ENCODE measurements around the gene NUPR2. TPM values are rescaled to one million over a fixed set of nuclear protein-coding genes. Genes with fewer than 3 reads are reported as not detected.
"Not testable (repeated sequence)": the region's sequence is repeated elsewhere in the genome, so short reads cannot be mapped to it uniquely, and the experiment has no call there.

The NUPR2 gene
- total RNA-seq, 1 experiment from 2014 or later = not detected

GRCh38 chr7:56121440-56121839 is 5.2 kb upstream of the NUPR2 start:
- no peak for TF ChIP-seq OVOL2 (CRISPR knock-in tag; IDR thresholded peaks at IDR 0.05; ENCODE audit: borderline replicate concordance)
- no peak for TF ChIP-seq ATF1 (CRISPR knock-in tag; IDR thresholded peaks at IDR 0.05)
- no peak for TF ChIP-seq PRRX2 (CRISPR knock-in tag; IDR thresholded peaks at IDR 0.05)
- TF ChIP-seq HMGA2 (CRISPR knock-in tag; IDR thresholded peaks at IDR 0.05) = no peak
- no peak for TF ChIP-seq CREM (CRISPR knock-in tag; IDR thresholded peaks at IDR 0.05)
- no peak for TF ChIP-seq ZNF232 (CRISPR knock-in tag; IDR thresholded peaks at IDR 0.05)
- TF ChIP-seq JAZF1 (CRISPR knock-in tag; IDR thresholded peaks at IDR 0.05) = no peak
- no peak for TF ChIP-seq RELA (CRISPR knock-in tag; IDR thresholded peaks at IDR 0.05; ENCODE audit: borderline replicate concordance)
- TF ChIP-seq ZNF281 (CRISPR knock-in tag; IDR thresholded peaks at IDR 0.05) = no peak
- TF ChIP-seq MAX (CRISPR knock-in tag; IDR thresholded peaks at IDR 0.05) = no peak
- no peak for TF ChIP-seq ZNF138 (CRISPR knock-in tag; conservative IDR thresholded peaks at IDR 0.05)
- no peak for TF ChIP-seq CBFB (CRISPR knock-in tag; IDR thresholded peaks at IDR 0.05; ENCODE audit: low read depth)
- CTCF ChIA-PET = no interaction called here
- DNase-seq (ENCODE audit: low spot score) (no peak), ATAC-seq (no peak)
- Mint-ChIP-seq H3K27ac (no peak overlapping the region), H3K4me1 (no peaks in the 10 kb centered on the region), H3K4me3 (no peak overlapping the region), H3K27me3 (ENCODE audit: low read depth) (peaks cover 14% of the 10 kb centered on the region), H3K9me3 (peaks cover 70% of the 10 kb centered on the region), H3K36me3 (peaks cover 65% of the 10 kb centered on the region)
- POLR2A ChIA-PET = no interaction called here

GRCh38 chr7:56112244-56112643 is 4.0 kb downstream of the NUPR2 start:
- Mint-ChIP-seq H3K36me3 (peaks cover 39% of the 10 kb centered on the region), H3K9me3 (peaks cover 45% of the 10 kb centered on the region)
- H3K4me1 Mint-ChIP-seq; H3K27ac Mint-ChIP-seq; ATAC-seq; CTCF ChIA-PET; H3K4me3 Mint-ChIP-seq; DNase-seq (ENCODE audit: low spot score); POLR2A ChIA-PET; H3K27me3 Mint-ChIP-seq (ENCODE audit: low read depth): not testable (repeated sequence)

- ChIA-PET POLR2A (no interaction called here), CTCF (no interaction called here)
- Mint-ChIP-seq H3K9me3 (peaks cover 52% of the 10 kb centered on the region), H3K27me3 (ENCODE audit: low read depth) (peaks cover 2% of the 10 kb centered on the region; the same call in 1 of the 2 replicates), H3K27ac (no peak overlapping the region), H3K4me3 (no peak overlapping the region), H3K36me3 (peaks cover 51% of the 10 kb centered on the region), H3K4me1 (no peaks in the 10 kb centered on the region)
- DNase-seq (ENCODE audit: low spot score) (no peak), ATAC-seq (no peak)
- no peak for TF ChIP-seq ZNF532 (CRISPR knock-in tag; IDR thresholded peaks at IDR 0.05; ENCODE audit: borderline replicate concordance)
- TF ChIP-seq SMAD4 (CRISPR knock-in tag; IDR thresholded peaks at IDR 0.05) = no peak
- no peak for TF ChIP-seq GABPB1 (CRISPR knock-in tag; IDR thresholded peaks at IDR 0.05)
These were observed 5.6 kb downstream of the NUPR2 start for GRCh38 chr7:56110611-56111010.
